RWPE1 (cell line): ENCODE data around the gene PDXK.
A peak's percentile ranks its signal among the peaks of the same experiment; 100 is the strongest.

Experiments used
- CTCF ChIA-PET: fragments of 350-600 bp; sonication (Branson Sonifier 250); formaldehyde crosslinking; extraction: SDS; loops from one replicate; lab custom pipeline; 2021; lab: Yijun Ruan, JAX
- POLR2A ChIA-PET: fragments of 400-600 bp; formaldehyde crosslinking; extraction: SDS; loops from one replicate; lab custom pipeline; 2020; ENCODE audit warnings: antibody characterized with exemption; ENCODE audit not compliant: low non-redundant PET; lab: Yijun Ruan, JAX
- DNase-seq: peaks from one replicate; pipeline ENCODE4 v3.0.0; 2012; ENCODE audit warnings: low spot score
- H3K27ac ChIP-seq: fragments of 450-650 bp; 2 replicates; pipeline ENCODE4 v1.5.1; 2017
- TF ChIP-seq, protein P1 (sequence below): fragments of 450-650 bp; conservative IDR thresholded peaks from 2 replicates; pipeline ENCODE4 v1.5.1; 2017; ENCODE audit warnings: low read depth, mild to moderate bottlenecking

Gene PDXK

DNA sequence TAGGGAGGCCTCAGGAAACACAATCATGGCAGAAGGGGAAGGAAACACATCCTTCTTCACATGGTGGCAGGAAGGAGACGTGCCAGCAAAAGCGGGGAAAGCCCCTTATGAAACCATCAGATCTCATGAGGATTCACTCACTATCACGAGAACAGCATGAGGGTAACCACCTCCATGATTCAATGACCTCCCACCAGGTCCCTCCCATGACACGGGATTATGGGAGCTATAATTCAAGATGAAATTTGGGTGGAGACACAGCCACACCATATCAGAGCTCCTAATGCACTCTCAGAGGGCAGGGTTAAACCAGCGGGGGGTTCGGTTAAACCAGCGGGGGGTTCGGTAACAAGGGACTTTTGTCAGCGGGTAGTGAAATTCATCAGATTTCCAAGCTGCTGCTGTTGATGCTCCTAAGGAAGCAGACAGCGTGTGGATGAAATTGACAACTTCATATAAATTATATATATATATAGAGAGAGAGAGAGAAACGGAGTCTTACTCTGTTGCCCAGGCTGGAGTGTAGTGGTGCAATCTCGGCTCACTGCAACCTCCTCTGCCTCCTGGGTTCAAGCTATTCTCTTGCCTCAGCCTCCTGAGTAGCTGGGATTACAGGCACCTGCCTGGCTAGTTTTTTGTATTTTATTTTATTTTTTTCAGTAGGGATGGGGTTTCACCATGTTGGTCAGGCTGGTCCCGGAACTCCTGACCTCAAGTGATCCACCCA, 52.9 kb downstream of the PDXK start:
- peak overlapping the region; percentile 94 for H3K27ac ChIP-seq
- ChIA-PET POLR2A (no interaction called here), CTCF (no interaction called here)
- DNase-seq, result no peak
- TF ChIP-seq, protein P1, sequence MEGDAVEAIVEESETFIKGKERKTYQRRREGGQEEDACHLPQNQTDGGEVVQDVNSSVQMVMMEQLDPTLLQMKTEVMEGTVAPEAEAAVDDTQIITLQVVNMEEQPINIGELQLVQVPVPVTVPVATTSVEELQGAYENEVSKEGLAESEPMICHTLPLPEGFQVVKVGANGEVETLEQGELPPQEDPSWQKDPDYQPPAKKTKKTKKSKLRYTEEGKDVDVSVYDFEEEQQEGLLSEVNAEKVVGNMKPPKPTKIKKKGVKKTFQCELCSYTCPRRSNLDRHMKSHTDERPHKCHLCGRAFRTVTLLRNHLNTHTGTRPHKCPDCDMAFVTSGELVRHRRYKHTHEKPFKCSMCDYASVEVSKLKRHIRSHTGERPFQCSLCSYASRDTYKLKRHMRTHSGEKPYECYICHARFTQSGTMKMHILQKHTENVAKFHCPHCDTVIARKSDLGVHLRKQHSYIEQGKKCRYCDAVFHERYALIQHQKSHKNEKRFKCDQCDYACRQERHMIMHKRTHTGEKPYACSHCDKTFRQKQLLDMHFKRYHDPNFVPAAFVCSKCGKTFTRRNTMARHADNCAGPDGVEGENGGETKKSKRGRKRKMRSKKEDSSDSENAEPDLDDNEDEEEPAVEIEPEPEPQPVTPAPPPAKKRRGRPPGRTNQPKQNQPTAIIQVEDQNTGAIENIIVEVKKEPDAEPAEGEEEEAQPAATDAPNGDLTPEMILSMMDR, result no peak

DNA sequence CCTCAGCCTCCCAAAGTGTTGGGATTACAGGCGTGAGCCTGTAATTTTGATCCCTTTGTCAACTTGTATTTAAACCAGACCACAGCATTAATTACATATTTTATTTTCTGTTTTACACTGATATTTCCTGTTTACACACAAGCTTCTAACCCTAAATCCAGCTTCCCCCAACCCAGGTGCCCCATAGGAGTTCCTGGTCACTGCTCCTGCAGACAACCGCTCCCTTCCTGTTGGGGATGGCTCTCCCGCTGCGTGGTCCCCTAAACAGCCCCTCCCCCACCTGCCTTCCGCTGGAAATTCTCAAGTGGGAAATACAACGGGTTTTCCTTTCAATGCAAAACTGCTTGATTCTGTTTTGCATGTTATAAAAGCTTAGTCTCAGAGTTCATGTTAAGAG, 53.5 kb downstream of the PDXK start:
- ChIA-PET CTCF (no interaction called here), POLR2A (interaction anchor here (0.5 kb wide), 1 partner anchor 51 kb away, joined by 6 read pairs; no protein-coding TSS in a partner anchor)
- TF ChIP-seq, protein P1, result no peak
- H3K27ac ChIP-seq, result peak overlapping the region; percentile 94
- no peak for DNase-seq

DNA sequence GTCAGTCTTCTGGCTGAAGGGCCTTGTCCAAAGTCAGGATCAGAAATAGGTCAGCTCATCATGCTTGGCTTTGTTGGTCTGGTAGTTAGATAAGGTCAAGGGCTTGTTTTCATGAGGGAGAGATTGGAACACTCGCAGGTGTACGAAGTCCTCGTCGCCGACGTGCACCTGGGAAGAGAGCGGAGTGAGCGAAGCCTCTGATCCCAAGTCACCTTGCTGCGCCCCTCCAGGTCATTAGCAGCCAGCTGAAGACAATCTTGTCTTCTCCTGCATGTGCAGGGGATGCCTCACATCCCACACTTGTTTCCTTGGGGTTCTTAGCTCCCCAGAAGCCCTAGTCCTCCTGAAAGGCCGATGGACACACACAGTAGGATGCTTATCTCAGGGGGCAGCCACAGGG, 55.2 kb downstream of the PDXK start:
- ChIA-PET CTCF (no interaction called here), POLR2A (interaction anchor here (0.6 kb wide), 1 partner anchor 38 kb away, joined by 3 read pairs; no protein-coding TSS in a partner anchor)
- H3K27ac ChIP-seq, result peak overlapping the region; percentile 94

DNA sequence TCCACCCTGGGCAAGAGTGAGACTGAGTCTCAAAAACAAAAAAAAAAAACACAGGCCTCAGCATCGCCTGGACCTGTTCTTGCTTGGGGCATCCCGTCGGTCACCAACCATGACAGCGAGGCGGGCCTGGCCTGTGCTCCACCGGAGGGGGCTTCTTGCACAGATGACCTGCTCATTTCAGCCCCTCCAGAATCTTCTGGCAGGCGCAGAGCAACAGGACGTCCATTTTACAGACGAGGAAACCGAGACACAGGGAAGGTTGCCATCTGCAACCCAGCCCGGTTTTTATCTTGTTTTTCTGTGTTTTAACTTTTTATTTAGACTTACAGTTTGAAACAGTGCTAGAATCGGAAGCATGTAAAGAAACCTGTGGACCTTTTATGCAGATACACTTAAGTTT, 56.3 kb downstream of the PDXK start:
- TF ChIP-seq, protein P1, result no peak
- no peak for DNase-seq
- peak overlapping the region; percentile 94 for H3K27ac ChIP-seq
- CTCF ChIA-PET, result no interaction called here
- POLR2A ChIA-PET, result no interaction called here

More for the DNA sequence above, 55.2 kb downstream of the PDXK start:
- TF ChIP-seq, protein P1, result no peak
- no peak for DNase-seq

DNA sequence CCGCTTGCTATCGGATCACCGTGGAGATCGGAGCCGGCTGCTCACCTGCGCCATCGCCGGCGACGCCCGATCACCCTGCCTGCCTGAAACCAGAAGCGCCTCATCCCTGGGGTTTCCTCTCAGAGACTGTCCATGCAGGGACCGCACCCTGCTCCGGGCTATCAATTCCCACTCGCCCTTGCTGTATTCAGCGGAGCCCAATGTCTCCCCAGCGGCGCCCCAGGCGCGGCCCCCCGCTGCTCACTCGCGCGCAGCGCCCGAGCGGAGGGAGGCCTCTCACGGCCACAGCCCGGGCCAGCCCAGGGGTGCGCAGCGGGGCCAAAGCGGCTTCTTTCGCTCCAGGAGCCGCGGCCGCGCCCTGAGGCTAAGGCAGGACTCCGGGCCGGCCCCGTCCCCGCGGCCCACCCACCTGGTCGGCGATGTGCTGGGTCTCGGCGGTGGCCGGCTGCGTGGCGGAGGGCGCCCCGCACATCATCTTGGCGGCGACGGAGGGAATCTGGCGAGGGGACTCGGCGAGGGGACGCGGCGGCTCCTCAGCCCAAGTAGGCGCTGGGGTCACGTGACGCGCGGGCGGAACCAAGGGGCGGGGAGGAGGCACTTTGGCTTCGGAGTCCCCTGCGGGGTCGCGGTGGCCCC, 57.0 kb downstream of the PDXK start, which contains the start of gene CSTB:
Gene CSTB (minus strand): TSS at position 514 of the 636 bp plus-strand sequence. CDS start 39 bp downstream, at position 475.
- ChIA-PET POLR2A (no interaction called here), CTCF (no interaction called here)
- DNase-seq, result peak; percentile 60
- TF ChIP-seq, protein P1, result no peak
- H3K27ac ChIP-seq, result peak within 1 kb of the TSS; percentile 94

DNA sequence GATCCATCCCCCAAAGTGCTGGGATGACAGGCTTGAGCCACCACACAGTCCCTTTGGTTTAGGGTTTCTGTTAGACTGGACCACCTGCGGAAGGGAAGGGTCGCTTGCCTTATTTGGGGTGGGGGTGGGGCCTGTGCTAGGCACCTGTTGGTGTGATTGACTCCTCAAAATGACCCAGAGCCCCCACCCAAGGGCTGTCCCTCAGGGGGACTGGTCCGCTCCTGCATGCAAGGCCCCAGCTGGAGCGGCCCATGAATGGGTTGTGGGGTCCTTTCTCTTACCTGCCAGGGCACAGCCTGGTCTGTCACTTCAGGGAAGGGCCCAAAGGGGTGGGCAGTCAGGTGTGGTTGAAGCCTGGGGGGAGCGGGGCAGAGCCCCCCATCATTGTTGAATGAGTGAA, 59.0 kb downstream of the PDXK start:
- DNase-seq, result no peak
- TF ChIP-seq, protein P1, result no peak
- peak overlapping the region; percentile 45 for H3K27ac ChIP-seq
- ChIA-PET POLR2A (no interaction called here), CTCF (no interaction called here)
